ENCODE results near the gene SPSB2. TPM values are rescaled to one million over a fixed set of nuclear protein-coding genes. Genes with fewer than 3 reads are reported as not detected.

Gene SPSB2
- polyA plus RNA-seq, 1 donor from 2014 or later = 12.8 TPM

DNA sequence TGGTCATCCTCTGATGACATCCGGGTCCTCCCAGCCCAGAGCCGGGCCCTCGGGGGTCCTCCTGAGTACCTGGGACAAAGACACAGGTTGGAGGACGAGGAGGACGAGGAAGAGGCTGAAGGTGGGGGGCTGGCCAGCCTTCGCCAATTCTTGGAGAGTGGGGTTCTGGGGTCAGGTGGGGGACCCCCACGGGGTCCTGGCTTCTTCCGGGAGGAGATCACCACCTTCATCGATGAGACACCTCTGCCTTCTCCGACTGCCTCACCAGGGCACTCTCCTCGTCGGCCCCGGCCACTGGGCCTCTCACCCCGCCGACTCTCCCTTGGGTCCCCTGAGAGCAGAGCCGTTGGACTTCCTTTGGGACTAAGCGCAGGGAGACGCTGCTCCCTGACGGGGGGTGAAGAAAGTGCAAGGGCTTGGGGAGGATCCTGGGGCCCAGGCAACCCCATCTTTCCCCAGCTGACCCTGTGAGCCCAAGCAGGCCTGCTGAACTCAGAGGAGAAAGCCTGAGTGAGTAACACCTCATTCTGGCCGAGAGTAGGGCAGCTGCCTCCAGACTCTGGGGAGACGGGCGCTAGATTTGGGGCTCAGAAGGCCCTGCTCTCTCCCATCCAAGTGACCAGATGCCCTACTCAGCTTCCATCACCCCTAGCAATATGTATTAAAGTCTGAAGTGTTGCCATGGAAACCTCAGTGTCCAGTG is 46.2 kb downstream of the SPSB2 start:
- Histone ChIP-seq H3K27me3 (ENCODE audit: insufficient read depth, low read depth, low read length) (no peaks in the 10 kb centered on the region), H3K4me2 (ENCODE audit: low read length) (peak overlapping the region; percentile 36), H3F3A (ENCODE audit: insufficient read depth, low read length, poor library complexity, severe bottlenecking) (peaks cover 10% of the 10 kb centered on the region), H3K9ac (ENCODE audit: low read length) (peak overlapping the region; percentile 95), H3K9me3 (ENCODE audit: low read length) (no peaks in the 10 kb centered on the region), H2AFZ (ENCODE audit: low read depth, low read length) (no peak overlapping the region), H3K4me3 (ENCODE audit: low read length) (peak overlapping the region; percentile 58), H3K27ac (ENCODE audit: low read length) (peak overlapping the region; percentile 87), H3K36me3 (ENCODE audit: insufficient read depth, low read length) (no peaks in the 10 kb centered on the region), H4K20me1 (ENCODE audit: insufficient read depth) (no peaks in the 10 kb centered on the region), H3K9me2 (ENCODE audit: insufficient read depth, low read length) (no peaks in the 10 kb centered on the region), H3K79me2 (replicated peaks; ENCODE audit: insufficient read depth, low read length) (peaks cover 29% of the 10 kb centered on the region)
- TF ChIP-seq SMC3 (conservative IDR thresholded peaks at IDR 0.05; ENCODE audit: poor library complexity) (peak; percentile 13), EZH2 (IDR thresholded peaks at IDR 0.05; ENCODE audit: borderline replicate concordance, insufficient read depth, low read length, poor library complexity, severe bottlenecking) (no peak)

DNA sequence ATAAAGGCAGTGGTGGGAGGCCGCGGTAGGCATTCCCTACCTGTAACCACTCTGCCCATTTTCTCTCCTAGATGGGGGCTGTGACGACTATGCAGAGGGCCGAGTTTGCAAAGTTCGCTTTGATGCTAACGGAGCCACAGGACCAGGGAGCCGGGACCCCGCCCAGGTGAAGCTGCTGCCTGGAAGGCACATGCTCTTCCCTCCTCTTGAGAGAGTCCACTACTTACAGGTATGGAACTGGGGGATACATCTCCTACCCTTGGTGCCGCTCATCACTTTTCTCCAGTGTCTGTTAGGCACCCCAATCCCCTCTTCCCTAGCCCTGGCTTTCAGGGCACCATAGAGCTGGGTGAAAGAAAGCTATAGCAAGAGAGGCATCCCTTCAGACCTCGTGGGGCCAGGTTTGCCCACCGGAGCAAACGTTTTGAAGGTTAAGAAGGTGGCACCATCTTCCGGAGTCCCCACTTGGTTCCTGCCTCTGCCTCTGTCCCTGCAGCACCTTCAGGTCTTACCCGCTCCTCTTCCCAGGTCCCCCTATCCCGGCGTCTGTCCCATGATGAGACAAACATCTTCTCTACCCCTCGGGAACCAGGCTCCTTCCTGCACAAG is 46.9 kb downstream of the SPSB2 start:
- H3F3A ChIP-seq (ENCODE audit: insufficient read depth, low read length, poor library complexity, severe bottlenecking) = peaks cover 10% of the 10 kb centered on the region
- H3K4me2 ChIP-seq (ENCODE audit: low read length) = no peak overlapping the region
- H3K36me3 ChIP-seq (ENCODE audit: insufficient read depth, low read length) = no peaks in the 10 kb centered on the region
- H3K27me3 ChIP-seq (ENCODE audit: insufficient read depth, low read depth, low read length) = no peaks in the 10 kb centered on the region
- TF ChIP-seq RAD21 (conservative IDR thresholded peaks at IDR 0.05) (no peak), EP300 (conservative IDR thresholded peaks at IDR 0.05; ENCODE audit: poor library complexity, severe bottlenecking) (no peak), EZH2 (IDR thresholded peaks at IDR 0.05; ENCODE audit: borderline replicate concordance, insufficient read depth, low read length, poor library complexity, severe bottlenecking) (no peak), TAF1 (IDR thresholded peaks at IDR 0.05; ENCODE audit: low read depth) (no peak), MXI1 (conservative IDR thresholded peaks at IDR 0.05; ENCODE audit: poor library complexity, severe bottlenecking) (no peak), SMC3 (conservative IDR thresholded peaks at IDR 0.05; ENCODE audit: poor library complexity) (no peak), POLR2AphosphoS5 (IDR thresholded peaks at IDR 0.05) (no peak)
- TF ChIP-seq, protein P1, sequence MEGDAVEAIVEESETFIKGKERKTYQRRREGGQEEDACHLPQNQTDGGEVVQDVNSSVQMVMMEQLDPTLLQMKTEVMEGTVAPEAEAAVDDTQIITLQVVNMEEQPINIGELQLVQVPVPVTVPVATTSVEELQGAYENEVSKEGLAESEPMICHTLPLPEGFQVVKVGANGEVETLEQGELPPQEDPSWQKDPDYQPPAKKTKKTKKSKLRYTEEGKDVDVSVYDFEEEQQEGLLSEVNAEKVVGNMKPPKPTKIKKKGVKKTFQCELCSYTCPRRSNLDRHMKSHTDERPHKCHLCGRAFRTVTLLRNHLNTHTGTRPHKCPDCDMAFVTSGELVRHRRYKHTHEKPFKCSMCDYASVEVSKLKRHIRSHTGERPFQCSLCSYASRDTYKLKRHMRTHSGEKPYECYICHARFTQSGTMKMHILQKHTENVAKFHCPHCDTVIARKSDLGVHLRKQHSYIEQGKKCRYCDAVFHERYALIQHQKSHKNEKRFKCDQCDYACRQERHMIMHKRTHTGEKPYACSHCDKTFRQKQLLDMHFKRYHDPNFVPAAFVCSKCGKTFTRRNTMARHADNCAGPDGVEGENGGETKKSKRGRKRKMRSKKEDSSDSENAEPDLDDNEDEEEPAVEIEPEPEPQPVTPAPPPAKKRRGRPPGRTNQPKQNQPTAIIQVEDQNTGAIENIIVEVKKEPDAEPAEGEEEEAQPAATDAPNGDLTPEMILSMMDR (IDR thresholded peaks at IDR 0.05; ENCODE audit: poor library complexity, severe bottlenecking) = no peak
- TF ChIP-seq, protein P2, sequence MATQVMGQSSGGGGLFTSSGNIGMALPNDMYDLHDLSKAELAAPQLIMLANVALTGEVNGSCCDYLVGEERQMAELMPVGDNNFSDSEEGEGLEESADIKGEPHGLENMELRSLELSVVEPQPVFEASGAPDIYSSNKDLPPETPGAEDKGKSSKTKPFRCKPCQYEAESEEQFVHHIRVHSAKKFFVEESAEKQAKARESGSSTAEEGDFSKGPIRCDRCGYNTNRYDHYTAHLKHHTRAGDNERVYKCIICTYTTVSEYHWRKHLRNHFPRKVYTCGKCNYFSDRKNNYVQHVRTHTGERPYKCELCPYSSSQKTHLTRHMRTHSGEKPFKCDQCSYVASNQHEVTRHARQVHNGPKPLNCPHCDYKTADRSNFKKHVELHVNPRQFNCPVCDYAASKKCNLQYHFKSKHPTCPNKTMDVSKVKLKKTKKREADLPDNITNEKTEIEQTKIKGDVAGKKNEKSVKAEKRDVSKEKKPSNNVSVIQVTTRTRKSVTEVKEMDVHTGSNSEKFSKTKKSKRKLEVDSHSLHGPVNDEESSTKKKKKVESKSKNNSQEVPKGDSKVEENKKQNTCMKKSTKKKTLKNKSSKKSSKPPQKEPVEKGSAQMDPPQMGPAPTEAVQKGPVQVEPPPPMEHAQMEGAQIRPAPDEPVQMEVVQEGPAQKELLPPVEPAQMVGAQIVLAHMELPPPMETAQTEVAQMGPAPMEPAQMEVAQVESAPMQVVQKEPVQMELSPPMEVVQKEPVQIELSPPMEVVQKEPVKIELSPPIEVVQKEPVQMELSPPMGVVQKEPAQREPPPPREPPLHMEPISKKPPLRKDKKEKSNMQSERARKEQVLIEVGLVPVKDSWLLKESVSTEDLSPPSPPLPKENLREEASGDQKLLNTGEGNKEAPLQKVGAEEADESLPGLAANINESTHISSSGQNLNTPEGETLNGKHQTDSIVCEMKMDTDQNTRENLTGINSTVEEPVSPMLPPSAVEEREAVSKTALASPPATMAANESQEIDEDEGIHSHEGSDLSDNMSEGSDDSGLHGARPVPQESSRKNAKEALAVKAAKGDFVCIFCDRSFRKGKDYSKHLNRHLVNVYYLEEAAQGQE (IDR thresholded peaks at IDR 0.05; ENCODE audit: borderline replicate concordance) = no peak
- H3K27ac ChIP-seq (ENCODE audit: low read length) = peak overlapping the region; percentile 87
- H4K20me1 ChIP-seq (ENCODE audit: insufficient read depth) = no peaks in the 10 kb centered on the region
- H3K4me3 ChIP-seq (ENCODE audit: low read length) = peak overlapping the region; percentile 70
- H3K79me2 ChIP-seq (replicated peaks; ENCODE audit: insufficient read depth, low read length) = peaks cover 30% of the 10 kb centered on the region
- H3K9ac ChIP-seq (ENCODE audit: low read length) = peak overlapping the region; percentile 95
- H3K9me2 ChIP-seq (ENCODE audit: insufficient read depth, low read length) = no peaks in the 10 kb centered on the region
- H3K9me3 ChIP-seq (ENCODE audit: low read length) = no peaks in the 10 kb centered on the region
- no peak overlapping the region for H2AFZ ChIP-seq (ENCODE audit: low read depth, low read length)
